Hematopoietic multipotent progenitor cell treated with erythropoietin and hydrocortisone succinate and interleukin-3 and kit ligand, for 8 days (in vitro differentiated cells): Measurements from ENCODE around the gene SLCO3A1.
"Not testable (repeated sequence)": the region's sequence is repeated elsewhere in the genome, so short reads cannot be mapped to it uniquely, and the experiment has no call there.

Source experiments
- DNase-seq: peaks from one replicate; pipeline ENCODE4 v3.0.0-alpha.2; 2015

SLCO3A1 gene

DNA sequence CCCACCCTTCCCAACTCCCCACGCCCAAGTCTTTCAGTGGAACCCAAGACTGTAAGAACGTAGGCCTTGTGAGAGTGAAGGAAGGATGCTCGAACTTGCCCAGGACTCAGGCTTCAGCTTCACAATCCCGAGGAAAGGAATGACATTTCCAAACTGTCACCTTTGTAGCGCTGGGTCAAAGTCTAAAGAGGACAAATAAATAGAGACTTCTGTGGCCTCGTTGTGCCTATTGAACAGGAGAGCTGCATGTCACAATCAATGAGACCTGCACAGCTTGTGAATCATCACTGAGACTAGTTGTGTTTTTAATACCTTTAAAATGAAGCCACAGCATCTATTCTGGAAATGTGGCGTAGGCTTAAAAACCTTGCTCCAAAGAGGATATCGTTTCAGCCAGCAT lies 317.4 kb downstream of the SLCO3A1 start:
- no peak for DNase-seq

DNA sequence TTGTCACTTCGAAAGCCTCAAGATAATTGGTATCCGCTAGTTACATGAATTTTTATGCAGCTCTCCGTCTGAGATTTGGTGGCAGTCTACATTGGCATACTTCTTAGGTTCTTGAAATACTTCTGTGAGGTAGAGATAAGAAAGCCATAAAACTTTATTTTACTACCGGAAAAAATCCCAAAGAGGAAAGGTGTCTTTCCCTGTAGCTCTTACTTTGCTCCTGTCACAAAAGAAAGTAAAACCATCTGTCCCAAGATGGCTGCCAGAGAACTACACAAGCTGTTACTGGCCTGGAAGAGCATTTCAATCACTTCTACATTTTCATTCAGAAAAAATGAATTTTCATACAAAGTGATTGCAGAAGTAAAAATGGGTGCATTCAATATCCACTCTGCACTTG lies 325.4 kb downstream of the SLCO3A1 start:
- no peak for DNase-seq

DNA sequence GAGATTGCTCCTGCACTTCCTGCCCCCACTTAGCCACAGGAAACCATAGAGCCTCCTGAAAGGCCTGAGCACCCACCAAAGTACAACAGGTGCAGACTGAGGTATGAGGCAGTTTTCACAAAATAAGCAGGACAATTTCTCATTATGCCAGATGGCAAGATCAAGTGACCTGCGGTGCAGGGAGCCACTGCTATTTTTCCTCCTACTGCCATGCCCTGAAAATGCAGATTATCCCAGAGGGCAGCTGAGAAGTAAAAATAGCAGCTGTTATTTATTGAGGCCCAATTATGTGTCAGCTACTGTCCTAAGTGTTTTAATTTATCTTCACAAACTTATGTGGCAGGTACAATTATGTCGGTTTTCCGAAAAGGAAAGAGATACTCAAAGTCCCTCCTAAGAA lies 330.6 kb downstream of the SLCO3A1 start:
- no peak for DNase-seq

DNA sequence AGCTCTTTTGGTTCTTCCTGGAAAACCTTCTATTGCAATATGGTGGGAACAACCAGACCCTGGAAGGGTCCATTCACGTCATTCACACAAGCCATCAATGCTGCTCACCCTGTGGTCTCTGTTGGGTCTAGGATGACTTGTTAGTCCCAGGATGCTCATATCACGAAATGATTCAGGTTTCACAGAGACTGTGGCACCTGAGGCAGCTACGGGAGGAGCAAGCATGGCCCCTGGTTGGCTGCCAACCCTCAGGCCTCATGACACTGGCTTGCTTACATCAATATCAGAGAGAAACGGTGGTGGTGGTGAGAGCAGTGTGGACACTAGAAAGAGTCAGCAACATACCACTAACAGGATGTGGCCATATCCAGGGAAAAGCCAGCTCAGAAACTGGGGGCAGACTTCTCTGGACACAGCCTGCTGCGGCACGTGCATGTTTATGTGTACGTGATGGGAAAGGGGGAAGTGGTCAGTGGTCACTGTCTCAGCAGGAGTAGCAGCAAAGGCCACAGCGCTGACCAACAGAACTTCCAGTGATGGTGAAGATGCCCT lies 331.2 kb downstream of the SLCO3A1 start:
- DNase-seq = no peak

DNA sequence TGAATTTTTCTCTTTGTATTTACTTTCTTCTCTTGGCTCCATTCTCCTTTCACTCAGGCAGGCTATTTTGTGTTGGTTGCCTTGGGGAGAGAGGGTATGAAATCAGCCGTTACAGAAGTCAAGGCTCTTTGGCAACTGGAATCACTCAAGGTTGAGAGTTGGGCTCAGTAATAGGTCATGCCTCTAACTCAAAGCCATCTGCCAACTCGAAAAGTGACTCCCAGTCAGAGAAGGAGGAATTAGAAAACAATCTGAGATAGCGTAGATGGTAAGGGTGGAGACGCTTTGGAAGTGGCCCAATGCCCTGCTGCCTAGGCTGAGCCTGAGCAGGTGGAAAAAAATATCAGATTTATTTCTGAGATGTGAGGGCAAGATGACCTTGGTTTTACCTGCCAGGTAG lies 334.5 kb downstream of the SLCO3A1 start:
- DNase-seq = no peak

DNA sequence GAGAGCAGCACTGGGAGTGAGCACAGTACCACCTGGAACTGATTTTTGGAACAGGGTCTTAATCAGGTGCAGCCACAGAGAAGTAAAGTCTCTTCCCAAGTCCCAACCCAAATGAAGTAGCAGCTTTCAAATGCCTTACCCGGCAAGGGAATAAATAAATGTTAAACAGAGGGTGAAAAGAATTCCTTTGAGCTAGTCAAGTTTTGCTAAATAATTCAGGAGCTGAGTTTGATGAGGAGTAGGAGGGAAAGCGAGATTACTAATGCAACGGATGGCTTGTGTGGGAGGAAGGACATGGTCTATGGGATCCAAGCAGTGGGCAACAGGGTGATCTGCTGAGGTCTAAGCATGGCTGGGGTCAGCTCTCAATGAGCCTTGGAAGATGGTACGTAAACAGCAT lies 335.7 kb downstream of the SLCO3A1 start:
- no peak for DNase-seq

DNA sequence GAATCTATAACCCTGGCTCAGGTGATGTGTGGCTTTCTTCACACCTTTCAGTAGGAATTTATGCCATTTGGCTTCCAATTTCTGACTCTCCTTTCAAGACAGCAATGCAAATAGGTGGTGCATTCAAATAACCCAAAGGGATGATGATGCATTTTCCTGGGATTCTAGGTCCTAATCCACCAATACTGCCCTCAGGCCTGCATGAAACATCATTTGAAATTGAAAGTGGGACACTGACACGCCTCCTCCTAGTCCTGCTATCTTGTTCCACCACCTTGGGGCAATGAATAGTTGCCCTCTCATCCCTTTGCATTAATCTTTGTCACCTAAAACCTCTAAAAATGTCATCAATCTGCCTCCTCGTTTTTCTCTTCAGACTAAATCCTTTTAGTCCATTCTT lies 341.7 kb downstream of the SLCO3A1 start:
- no peak for DNase-seq

DNA sequence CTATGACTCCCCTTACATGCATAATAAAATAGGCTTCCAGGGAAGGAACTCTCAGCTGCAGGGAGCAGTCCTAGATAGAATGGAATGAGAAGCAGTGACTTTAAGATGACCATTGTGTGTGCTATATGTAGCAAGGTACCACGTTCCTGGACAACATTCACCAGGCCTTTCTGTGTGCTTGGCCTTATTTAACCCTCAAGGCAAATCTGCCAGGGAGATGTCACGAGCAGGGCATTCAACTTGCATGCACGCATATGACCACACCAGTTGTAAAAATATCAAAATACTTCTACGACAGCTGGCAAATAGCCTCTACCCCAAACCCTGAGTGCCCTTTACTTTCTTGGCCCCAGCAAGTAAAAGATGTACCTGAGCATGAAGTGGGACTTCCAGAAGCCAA lies 342.8 kb downstream of the SLCO3A1 start:
- DNase-seq = no peak

DNA sequence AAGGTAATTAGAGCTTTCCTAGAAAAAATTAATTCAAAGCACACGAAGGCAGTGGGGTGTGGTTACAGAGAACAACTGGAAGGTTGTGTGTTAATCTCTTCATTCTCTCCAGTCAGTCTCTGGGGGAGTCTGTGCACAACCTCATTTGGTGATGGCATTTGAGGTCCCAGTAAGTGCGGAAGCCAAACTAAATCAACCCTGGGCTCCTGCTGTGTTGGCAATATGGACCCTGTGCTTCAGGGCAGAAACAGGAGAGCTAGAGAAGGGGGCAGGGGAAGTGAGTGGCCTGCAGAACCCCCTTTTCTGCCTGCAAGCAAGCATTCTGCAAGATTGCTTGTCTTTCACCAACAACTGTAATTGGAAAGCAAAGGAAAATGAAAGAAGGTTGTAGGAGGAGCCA lies 344.2 kb downstream of the SLCO3A1 start:
- no peak for DNase-seq

DNA sequence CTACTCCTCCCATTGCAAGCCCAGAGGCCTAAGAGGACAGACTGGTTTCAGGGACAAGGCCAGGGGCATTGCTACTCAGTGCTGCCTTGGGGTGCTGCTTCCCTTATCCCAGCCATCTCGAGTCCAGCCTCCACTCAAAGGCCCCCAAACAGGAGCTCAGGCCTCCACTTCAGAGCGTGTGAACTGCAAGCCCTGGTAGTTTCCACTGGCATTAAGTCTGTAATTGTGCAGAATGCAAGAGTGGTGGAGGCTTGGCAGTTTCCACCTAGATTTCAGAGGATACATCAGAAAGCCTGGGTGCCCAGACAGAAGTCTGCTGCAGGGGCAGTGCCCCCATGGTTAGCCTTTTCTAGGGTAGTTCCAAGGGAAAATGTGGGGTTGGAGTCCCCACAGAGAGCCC lies 347.4 kb downstream of the SLCO3A1 start:
- DNase-seq = no peak

DNA sequence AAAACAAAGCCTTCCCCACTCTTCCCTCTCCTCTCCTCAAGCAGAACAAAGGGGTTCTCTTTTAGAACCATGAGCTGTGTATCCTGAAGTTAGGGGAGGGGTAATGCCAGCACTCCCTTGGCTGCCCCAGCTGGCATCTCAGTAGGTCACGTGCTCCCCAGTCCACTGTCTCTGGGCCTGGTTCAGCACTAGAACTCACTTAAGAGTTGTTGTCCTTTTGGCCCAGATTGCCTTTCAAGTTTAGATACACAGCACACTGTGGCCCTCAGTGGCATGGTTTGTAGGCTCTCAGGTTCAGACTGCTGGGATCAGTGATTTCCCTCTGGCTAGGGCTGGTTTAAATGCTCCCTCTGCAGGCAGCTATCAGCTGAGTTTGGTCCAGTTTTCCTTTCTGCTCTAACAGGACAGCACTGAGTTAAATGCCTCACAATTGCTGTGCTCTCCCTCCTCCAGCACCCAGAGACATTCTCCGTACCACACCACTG lies 351.8 kb downstream of the SLCO3A1 start:
- no peak for DNase-seq

DNA sequence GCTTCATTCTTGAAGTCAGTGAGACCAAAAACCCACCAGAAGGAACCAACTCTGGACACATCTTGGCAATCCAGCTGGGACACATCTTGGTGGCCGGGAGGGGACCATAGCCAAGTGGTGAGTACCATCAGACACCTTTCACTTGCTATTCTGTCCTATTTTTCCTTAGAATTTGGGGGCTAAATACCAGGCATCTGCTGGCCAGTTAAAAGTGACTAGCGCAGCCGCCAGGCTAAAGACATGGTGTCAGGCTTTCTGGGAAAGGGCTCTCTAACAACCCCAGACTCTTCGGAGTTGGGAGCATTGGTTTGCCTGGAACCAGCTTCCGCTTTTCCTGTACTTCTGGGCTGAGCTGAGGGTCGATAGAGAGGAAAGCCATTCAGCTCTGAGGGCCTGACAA lies 354.1 kb downstream of the SLCO3A1 start:
- not testable (repeated sequence) for DNase-seq
